GM06990 (cell line): Measurements from ENCODE around the gene PEPD.

Experiments
- DNase-seq: peaks from one replicate; pipeline ENCODE4 v3.0.0-alpha.2; 2011; ENCODE audit not compliant: insufficient read length; ENCODE audit errors: extremely low read depth
- H3K27me3 ChIP-seq: replicated peaks from 2 replicates; pipeline ENCODE4 v1.6.0; 2011; ENCODE audit warnings: low read length; ENCODE audit not compliant: control insufficient read depth, insufficient read depth
- H3K36me3 ChIP-seq: 2 replicates; pipeline ENCODE4 v1.5.1; 2011; ENCODE audit warnings: low read length; ENCODE audit not compliant: control insufficient read depth, insufficient read depth
- H3K4me3 ChIP-seq: replicated peaks from 2 replicates; pipeline ENCODE4 v1.5.1; 2011; ENCODE audit warnings: low read depth, mild to moderate bottlenecking, control low read depth, low read length
- TF ChIP-seq, protein P1 (sequence below): IDR thresholded peaks from 2 replicates; pipeline ENCODE4 v1.5.1; 2011; ENCODE audit warnings: low read length, control low read depth, mild to moderate bottlenecking, inconsistent platforms; ENCODE audit not compliant: insufficient read depth, poor library complexity, severe bottlenecking

PEPD gene

GRCh38 chr19:33490041-33490451, 31.5 kb downstream of the PEPD start:
- TF ChIP-seq, protein P1, sequence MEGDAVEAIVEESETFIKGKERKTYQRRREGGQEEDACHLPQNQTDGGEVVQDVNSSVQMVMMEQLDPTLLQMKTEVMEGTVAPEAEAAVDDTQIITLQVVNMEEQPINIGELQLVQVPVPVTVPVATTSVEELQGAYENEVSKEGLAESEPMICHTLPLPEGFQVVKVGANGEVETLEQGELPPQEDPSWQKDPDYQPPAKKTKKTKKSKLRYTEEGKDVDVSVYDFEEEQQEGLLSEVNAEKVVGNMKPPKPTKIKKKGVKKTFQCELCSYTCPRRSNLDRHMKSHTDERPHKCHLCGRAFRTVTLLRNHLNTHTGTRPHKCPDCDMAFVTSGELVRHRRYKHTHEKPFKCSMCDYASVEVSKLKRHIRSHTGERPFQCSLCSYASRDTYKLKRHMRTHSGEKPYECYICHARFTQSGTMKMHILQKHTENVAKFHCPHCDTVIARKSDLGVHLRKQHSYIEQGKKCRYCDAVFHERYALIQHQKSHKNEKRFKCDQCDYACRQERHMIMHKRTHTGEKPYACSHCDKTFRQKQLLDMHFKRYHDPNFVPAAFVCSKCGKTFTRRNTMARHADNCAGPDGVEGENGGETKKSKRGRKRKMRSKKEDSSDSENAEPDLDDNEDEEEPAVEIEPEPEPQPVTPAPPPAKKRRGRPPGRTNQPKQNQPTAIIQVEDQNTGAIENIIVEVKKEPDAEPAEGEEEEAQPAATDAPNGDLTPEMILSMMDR = no peak
- Histone ChIP-seq H3K4me3 (no peak overlapping the region), H3K27me3 (no peaks in the 10 kb centered on the region), H3K36me3 (no peaks in the 10 kb centered on the region)
- no peak for DNase-seq

DNA sequence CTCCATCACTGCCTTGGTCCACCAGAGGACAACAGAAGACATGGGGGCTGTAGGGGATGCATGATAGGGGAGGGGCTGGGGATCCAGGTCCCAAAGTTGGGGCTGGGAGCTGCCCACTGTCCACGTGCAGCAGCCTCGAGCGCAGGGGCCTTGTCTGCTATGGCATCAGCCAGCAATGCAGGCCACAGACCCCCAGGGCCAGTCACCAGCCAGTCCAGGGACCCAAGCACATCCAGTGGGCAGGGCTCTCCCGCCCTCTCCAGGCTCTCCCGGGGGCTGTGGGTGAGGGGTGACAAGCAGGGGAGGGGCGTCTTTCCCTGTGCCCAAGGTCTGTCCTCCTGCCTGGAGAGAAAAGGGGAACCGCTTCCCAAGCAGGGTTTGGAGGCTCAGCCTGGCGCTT, 32.8 kb downstream of the PEPD start:
- H3K27me3 ChIP-seq = no peaks in the 10 kb centered on the region
- DNase-seq = no peak
- no peaks in the 10 kb centered on the region for H3K36me3 ChIP-seq
- TF ChIP-seq, protein P1 = no peak
- H3K4me3 ChIP-seq = no peak overlapping the region

- Histone ChIP-seq H3K27me3 (no peaks in the 10 kb centered on the region), H3K4me3 (no peak overlapping the region), H3K36me3 (no peaks in the 10 kb centered on the region)
- TF ChIP-seq, protein P1 = no peak
- DNase-seq = no peak
Measured at GRCh38 chr19:33487901-33488800, 33.4 kb downstream of the PEPD start.

DNA sequence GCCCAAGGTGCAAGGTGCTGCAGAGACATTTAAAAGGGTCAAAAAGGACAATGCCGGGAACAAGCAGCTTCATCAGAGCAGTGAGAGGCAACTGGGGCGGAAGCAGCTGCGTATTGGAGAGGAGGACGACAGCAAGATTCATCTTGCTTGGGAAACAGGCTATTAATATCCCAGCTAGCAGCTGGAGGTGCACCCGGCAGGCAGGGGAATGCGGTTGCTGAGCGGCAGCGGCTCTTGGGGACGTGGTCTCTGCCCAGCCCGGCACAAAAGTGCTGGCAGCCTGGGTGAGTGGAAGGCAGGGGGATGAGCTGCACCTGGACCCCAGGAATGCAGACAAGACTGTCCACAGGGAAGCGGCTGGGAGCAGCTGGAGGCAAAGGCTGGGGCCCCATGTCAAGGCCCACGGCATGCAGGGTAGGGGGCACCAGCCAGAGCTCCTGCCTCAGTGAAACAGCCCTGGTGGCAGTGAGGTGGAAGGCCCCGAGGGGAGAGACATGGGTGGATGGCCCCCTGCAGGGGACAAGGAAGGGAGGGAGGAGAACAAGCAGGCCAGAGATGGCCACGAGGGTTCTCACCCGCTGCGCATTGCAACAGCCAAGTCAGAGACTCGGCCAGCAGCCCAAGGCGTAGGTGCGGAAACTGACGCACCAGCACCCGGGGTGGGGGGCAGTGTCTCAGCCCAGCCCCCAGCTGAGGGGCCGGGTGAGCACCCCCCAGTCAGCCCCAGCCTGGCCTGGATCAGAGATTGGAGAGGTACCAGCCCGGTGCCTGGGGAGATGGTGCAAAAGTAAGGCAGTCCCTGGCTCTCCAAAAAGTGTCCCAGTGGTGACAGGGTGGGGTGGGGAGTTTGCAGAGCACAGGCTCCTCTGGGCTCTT, 34.4 kb downstream of the PEPD start:
- Histone ChIP-seq H3K27me3 (no peaks in the 10 kb centered on the region), H3K36me3 (no peaks in the 10 kb centered on the region), H3K4me3 (no peak overlapping the region)
- TF ChIP-seq, protein P1 = no peak
- no peak for DNase-seq

DNA sequence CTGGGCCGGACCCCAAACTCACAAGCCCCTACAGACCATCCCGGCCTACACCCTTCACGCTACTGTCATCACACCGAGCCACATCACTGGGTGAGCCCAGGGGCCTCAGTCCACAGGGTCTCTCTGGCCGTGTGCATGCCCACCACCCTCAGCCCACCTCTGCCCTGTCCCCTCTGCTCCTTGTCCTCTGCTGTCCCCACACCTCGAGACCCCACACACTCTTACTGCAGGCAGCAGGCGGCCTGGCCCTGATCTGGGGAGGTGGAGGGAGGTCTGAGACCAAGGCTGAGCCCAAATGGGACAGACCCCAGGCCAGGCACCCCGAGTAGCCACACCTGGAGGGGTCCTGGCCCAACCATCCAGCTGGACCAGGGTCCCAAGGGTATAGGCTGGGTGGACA, 35.2 kb downstream of the PEPD start:
- DNase-seq = no peak
- H3K4me3 ChIP-seq = no peak overlapping the region
- H3K27me3 ChIP-seq = no peaks in the 10 kb centered on the region
- TF ChIP-seq, protein P1 = no peak
- no peaks in the 10 kb centered on the region for H3K36me3 ChIP-seq
